OCI-LY3 (cell line): ENCODE measurements around the gene CTNNBIP1.
"Not testable (repeated sequence)": the region's sequence is repeated elsewhere in the genome, so short reads cannot be mapped to it uniquely, and the experiment has no call there.

ENCODE experiments used
- H2AFZ ChIP-seq: fragments of 200-600, 300-600 bp; shearing (Covaris generic); 2 replicates; pipeline ENCODE4 v1.6.0; 2014; ENCODE audit warnings: antibody characterized with exemption, low read depth, low read length
- H3K27ac ChIP-seq: fragments of 200-600, 300-600 bp; sonication (generic); 2 replicates; pipeline ENCODE4 v1.5.1; 2014; ENCODE audit warnings: mild to moderate bottlenecking, low read length, moderate library complexity, mixed read lengths
- H3K27me3 ChIP-seq: fragments of 200-600, 300-600 bp; sonication (generic); 2 replicates; pipeline ENCODE4 v1.6.1; 2014; ENCODE audit warnings: low read depth, low read length, mixed read lengths
- H3K36me3 ChIP-seq: fragments of 200-600, 300-600 bp; sonication (generic); replicated peaks from 2 replicates; pipeline ENCODE3; 2014; ENCODE audit warnings: low read depth, low read length, mixed read lengths
- H3K4me1 ChIP-seq: fragments of 300-600, 200-600 bp; sonication (generic); 2 replicates; pipeline ENCODE4 v1.6.1; 2014; ENCODE audit warnings: low read length, mixed read lengths
- H3K4me2 ChIP-seq: fragments of 200-600, 300-600 bp; sonication (generic); 2 replicates; pipeline ENCODE4 v1.6.1; 2014; ENCODE audit warnings: low read length, mixed read lengths
- H3K4me3 ChIP-seq: fragments of 300-600, 200-600 bp; sonication (generic); 2 replicates; pipeline ENCODE4 v1.5.1; 2014; ENCODE audit warnings: antibody characterized with exemption, mild to moderate bottlenecking, low read length, moderate library complexity
- H3K79me2 ChIP-seq: fragments of 300-600, 200-600 bp; shearing (Covaris generic); 2 replicates; pipeline ENCODE4 v1.6.1; 2014; ENCODE audit warnings: mild to moderate bottlenecking, low read length, mixed read lengths
- H3K9ac ChIP-seq: fragments of 300-600, 200-600 bp; shearing (Covaris generic); 2 replicates; pipeline ENCODE4 v1.6.0; 2014; ENCODE audit warnings: mild to moderate bottlenecking, low read length, moderate library complexity
- H3K9me3 ChIP-seq: fragments of 200-600, 300-600 bp; shearing (Covaris generic); 2 replicates; pipeline ENCODE4 v1.6.1; 2014; ENCODE audit warnings: low read length, mixed read lengths; ENCODE audit not compliant: insufficient read depth
- H4K20me1 ChIP-seq: fragments of 200-600, 300-600 bp; sonication (generic); 2 replicates; pipeline ENCODE4 v1.6.1; 2016; ENCODE audit warnings: low read length, mixed read lengths; ENCODE audit not compliant: insufficient read depth
- CTCF ChIP-seq: fragments of 200-600, 300-600 bp; sonication (generic); IDR thresholded peaks from 2 replicates; pipeline ENCODE4 v1.5.1; 2014; ENCODE audit warnings: antibody characterized with exemption, low read length, low read depth
- EZH2phosphoT487 ChIP-seq: fragments of 200-600 bp; shearing (Covaris generic); IDR thresholded peaks from 2 replicates; pipeline ENCODE4 v1.6.1; 2018; ENCODE audit warnings: antibody characterized with exemption, mixed run types, low read depth

Gene CTNNBIP1

GRCh38 chr1:9920606-9921005 lies 10.5 kb upstream of the CTNNBIP1 start:
- Histone ChIP-seq H3K4me3 (no peak overlapping the region), H3K27ac (no peak overlapping the region), H3K36me3 (no peaks in the 10 kb centered on the region), H3K27me3 (no peaks in the 10 kb centered on the region), H3K4me1 (no peaks in the 10 kb centered on the region), H3K79me2 (no peaks in the 10 kb centered on the region), H3K9me3 (no peaks in the 10 kb centered on the region), H2AFZ (no peak overlapping the region), H4K20me1 (no peaks in the 10 kb centered on the region), H3K9ac (no peak overlapping the region), H3K4me2 (no peak overlapping the region)
- TF ChIP-seq CTCF = no peak
- TF ChIP-seq EZH2phosphoT487 = no peak

- H3K4me2 ChIP-seq = no peak overlapping the region
- no peaks in the 10 kb centered on the region for H3K79me2 ChIP-seq
- TF ChIP-seq CTCF (no peak), EZH2phosphoT487 (no peak)
- H2AFZ ChIP-seq = no peak overlapping the region
- no peaks in the 10 kb centered on the region for H3K9me3 ChIP-seq
- H3K4me1 ChIP-seq = no peaks in the 10 kb centered on the region
- H3K27ac ChIP-seq = no peak overlapping the region
- no peaks in the 10 kb centered on the region for H4K20me1 ChIP-seq
- no peaks in the 10 kb centered on the region for H3K36me3 ChIP-seq
- no peak overlapping the region for H3K4me3 ChIP-seq
- H3K9ac ChIP-seq = no peak overlapping the region
- H3K27me3 ChIP-seq = no peaks in the 10 kb centered on the region
Measured at GRCh38 chr1:9917901-9918300, 7.8 kb upstream of the CTNNBIP1 start.

- not testable (repeated sequence) for H3K27me3 ChIP-seq
Measured at GRCh38 chr1:9917495-9917894, 7.4 kb upstream of the CTNNBIP1 start.

GRCh38 chr1:9916452-9916851 lies 6.4 kb upstream of the CTNNBIP1 start:
- Histone ChIP-seq H3K4me2 (no peak overlapping the region), H3K79me2 (no peaks in the 10 kb centered on the region), H4K20me1 (no peaks in the 10 kb centered on the region), H3K4me1 (no peaks in the 10 kb centered on the region), H3K27me3 (no peaks in the 10 kb centered on the region), H3K27ac (no peak overlapping the region), H2AFZ (no peak overlapping the region), H3K9me3 (no peaks in the 10 kb centered on the region), H3K9ac (no peak overlapping the region), H3K4me3 (no peak overlapping the region), H3K36me3 (no peaks in the 10 kb centered on the region)
- TF ChIP-seq CTCF (no peak), EZH2phosphoT487 (no peak)

More at GRCh38 chr1:9917495-9917894, 7.4 kb upstream of the CTNNBIP1 start:
- H3K27ac ChIP-seq, H3K4me3 ChIP-seq, H3K36me3 ChIP-seq, H4K20me1 ChIP-seq, H3K9me3 ChIP-seq, H3K9ac ChIP-seq, H3K79me2 ChIP-seq, H3K4me2 ChIP-seq, H2AFZ ChIP-seq, H3K4me1 ChIP-seq: not testable (repeated sequence)

- Histone ChIP-seq H3K9ac (no peak overlapping the region), H3K4me3 (no peak overlapping the region), H3K27me3 (no peaks in the 10 kb centered on the region), H3K27ac (no peak overlapping the region), H3K36me3 (no peaks in the 10 kb centered on the region), H3K4me1 (no peaks in the 10 kb centered on the region), H3K4me2 (no peak overlapping the region), H2AFZ (no peak overlapping the region), H3K9me3 (no peaks in the 10 kb centered on the region), H3K79me2 (no peaks in the 10 kb centered on the region), H4K20me1 (no peaks in the 10 kb centered on the region)
- TF ChIP-seq CTCF (no peak), EZH2phosphoT487 (no peak)
Measured at GRCh38 chr1:9914610-9914937, 4.5 kb upstream of the CTNNBIP1 start.
